ENCODE measurements around the gene PARP14.
A peak's percentile ranks its signal among the peaks of the same experiment; 100 is the strongest.
"Not testable (repeated sequence)": the region's sequence is repeated elsewhere in the genome, so short reads cannot be mapped to it uniquely, and the experiment has no call there.

PARP14 gene

DNA sequence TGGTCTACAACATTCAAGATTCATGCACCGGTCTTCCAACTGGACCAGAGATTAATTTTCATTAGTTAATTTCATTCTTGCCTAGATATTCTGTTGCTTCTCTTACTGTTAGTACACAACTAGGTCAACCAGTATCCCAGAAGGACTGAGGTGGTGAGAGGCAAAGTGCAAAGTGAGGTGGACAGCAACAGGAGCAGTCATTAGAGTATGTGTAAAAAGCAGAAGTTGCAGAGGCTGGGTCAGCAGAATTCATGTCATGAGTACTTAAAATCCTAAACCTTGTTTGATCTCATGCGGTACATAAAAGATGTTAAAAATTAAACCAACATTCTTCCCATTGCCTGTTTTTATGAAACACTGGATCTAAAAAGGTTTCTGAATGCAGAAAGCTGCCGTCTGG, 46.7 kb downstream of the PARP14 start:
- DNase-seq (ENCODE audit: low spot score), result no peak

DNA sequence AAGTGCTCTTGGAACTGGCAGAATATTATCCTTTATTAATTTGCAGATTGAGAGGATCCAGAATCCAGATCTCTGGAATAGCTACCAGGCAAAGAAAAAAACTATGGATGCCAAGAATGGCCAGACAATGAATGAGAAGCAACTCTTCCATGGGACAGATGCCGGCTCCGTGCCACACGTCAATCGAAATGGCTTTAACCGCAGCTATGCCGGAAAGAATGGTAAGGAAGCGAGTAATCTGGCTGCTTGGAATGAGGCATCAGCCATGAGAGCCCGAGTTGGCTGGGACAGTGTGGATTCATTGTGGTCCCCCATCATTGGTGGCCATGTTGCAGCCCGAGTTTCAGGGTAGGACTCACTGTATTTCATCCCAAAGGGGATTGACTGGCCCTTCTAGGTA, 47.1 kb downstream of the PARP14 start:
- no peak for DNase-seq (ENCODE audit: low spot score)

DNA sequence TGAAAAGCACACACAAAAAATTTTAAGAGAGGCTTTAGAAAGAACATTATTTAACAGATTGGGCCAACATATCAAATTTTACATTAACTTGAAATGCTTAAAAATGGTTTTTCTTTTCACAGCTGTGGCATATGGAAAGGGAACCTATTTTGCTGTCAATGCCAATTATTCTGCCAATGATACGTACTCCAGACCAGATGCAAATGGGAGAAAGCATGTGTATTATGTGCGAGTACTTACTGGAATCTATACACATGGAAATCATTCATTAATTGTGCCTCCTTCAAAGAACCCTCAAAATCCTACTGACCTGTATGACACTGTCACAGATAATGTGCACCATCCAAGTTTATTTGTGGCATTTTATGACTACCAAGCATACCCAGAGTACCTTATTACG, 47.5 kb downstream of the PARP14 start:
- DNase-seq (ENCODE audit: low spot score), result no peak

DNA sequence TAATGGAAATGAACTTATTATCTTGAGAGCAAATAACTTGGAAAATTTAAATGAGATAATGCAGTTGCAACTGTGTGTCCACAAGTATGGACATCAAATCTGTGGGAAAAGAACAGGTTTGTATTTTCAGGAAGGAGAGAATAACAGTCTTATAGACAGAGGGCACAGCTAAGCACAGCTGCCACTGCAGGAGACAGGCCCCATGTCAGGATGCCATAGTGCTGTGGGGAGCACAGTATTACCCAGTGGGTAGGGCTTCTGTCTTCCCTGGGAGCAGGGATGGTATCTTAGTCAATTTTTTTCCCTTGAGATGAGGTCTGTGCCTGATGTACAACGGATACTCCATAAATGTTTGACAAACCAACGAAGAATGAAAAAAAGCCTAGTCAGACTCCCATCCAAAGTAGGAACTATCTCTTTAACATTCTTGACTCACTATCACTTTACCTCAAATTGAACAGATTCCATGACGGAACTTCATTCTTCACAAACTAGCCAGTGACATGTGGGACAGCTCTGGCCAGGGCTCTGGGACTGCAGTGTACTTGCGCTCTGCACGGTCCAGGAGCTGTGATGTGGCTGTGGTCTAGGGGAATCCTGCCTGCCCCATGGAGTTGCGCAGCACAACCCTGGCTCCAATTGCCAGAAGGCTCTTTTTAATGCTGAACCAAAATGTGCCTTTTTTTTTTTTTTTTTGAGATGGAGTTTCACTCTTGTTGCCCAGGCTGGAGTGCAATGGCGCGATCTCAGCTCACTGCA, 48.3 kb downstream of the PARP14 start:
- no peak for DNase-seq (ENCODE audit: low spot score)

DNA sequence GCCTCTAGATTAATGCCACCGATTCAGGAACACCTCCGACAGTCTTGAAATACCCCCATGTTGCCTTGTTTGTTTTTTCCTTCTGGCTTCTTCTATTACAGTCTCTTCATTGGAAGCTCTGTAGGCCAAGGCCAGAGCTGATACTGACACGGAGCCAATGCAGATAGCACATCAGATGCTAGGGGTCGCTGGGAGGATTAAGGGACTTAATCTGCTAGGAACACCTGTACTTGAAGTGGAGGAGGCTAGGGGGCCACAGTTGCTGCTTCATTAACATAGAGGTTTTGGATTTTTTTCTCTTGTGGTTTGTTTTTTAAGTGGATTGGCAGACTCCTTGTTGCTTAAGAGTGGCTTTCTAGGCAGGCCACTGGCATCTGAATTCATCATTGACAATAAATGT, 49.6 kb downstream of the PARP14 start:
- no peak for DNase-seq (ENCODE audit: low spot score)

DNA sequence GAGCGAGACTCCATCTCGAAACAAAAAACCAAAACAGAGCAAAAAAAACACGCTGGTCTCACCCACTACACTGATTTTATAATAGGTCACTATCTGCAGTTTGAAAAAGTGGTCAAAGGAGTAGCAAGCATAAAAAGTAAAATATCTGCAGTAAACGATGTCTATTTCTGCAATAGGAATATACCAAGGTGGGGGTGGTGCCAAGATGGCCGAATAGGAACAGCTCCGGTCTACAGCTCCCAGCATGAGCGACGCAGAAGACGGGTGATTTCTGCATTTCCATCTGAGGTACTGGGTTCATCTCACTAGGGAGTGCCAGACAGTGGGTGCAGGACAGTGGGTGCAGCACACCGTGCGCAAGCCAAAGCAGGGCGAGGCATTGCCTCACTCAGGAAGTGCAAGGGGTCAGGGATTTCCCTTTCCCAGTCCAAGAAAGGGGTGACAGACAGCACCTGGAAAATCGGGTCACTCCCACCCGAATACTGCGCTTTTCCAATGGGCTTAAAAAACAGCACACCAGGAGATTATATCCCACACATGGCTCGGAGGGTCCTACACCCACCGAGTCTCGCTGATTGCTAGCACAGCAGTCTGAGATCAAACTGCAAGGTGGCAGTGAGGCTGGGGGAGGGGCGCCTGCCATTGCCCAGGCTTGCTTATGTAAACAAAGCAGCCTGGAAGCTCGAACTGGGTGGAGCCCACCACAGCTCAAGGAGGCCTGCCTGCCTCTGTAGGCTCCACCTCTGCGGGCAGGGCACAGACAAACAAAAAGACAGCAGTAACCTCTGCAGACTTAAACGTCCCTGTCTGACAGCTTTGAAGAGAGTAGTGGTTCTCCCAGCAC, 52.3 kb downstream of the PARP14 start:
- not testable (repeated sequence) for DNase-seq (ENCODE audit: low spot score)

DNA sequence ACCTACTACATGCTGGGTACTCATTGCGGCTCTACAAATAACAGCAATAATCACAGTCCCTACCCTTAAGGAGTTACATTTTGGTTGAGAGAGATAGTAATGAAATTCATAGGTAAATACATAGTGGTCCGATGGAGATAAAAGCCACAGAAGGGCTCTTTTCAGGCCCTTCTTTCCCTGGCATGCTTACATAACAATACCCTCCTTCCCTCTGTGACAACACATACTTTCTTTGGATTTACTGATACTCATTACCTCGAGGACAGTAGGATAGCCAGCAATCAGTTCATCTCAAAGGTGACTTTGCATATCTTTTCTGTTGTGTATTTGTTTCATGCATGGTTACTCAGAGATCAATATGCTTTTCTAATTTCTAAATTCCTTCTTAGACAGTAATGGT, 58.5 kb downstream of the PARP14 start:
- DNase-seq (ENCODE audit: low spot score), result no peak

DNA sequence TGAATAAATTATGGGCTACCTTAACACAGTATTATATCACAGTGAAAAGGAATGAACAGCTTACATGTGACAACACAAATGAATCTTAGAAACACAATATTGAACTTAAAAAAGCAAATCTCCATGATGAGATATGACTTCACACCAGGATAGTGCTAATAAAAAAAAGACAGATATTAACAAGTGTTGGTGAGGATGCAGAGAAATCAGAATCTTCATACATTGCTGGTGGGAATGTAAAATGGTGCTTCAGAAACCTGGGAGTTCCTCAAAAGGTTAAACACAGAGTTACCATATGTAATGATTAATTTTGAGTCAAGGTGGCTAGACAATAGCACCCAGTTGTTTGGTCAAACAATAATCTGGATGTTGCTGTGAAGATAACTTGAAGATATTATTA, 61.6 kb downstream of the PARP14 start:
- no peak for DNase-seq (ENCODE audit: low spot score)

DNA sequence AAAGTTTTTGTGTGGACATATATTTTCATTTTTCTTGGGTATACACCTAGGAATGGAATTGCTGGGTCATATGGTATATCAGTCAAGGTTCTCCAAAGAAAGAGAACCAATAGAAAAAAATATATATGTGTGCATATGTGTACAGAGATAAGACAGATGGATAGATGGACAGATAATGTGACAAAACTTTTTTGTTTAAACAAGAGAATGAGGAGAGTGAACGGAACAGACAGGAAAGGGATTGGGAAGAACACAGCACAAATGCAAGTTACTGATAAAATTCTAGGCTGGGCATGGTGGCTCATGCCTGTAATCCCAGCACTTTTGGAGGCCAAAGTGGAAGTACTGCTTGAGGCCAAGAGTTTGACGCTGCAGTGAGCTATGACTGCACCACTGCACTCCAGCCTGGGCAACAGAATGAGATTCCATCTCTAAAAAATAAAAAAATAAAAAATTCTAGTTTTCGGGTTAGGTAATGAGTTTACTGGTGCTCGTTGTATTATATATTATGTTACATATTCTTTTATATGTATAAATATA, 63.0 kb downstream of the PARP14 start:
- no peak for DNase-seq (ENCODE audit: low spot score)

DNA sequence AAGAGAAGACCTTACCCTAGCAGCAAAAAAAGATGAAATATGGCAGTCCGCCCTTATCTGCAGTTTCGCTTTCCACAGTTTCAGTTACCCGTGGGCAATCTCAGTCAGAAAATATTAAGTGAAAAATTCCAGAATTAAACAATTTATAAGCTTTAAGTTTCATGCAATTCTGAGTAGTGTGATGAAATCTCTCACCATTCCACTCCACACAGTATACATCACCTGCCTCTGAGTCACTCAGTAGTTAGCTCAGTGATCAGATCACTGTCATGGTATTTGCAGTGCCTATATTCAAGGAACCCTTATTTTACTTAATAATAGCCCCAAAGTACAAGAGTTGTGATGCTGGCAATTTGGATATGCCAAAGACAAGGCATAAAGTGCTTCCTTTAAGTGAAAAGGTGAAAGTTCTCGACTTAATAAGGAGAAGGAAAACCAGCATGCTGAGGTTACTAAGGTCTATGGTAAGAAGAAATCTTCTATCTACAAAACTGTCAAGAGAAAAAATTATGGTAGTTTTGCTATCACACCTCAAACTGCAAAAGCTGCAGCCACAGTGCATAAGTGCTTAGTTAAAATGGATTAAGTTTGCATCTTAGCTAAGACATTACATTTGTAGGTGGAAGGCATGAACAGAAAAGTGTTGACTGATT, 64.9 kb downstream of the PARP14 start:
- peak; percentile 16 for DNase-seq (ENCODE audit: low spot score)

DNA sequence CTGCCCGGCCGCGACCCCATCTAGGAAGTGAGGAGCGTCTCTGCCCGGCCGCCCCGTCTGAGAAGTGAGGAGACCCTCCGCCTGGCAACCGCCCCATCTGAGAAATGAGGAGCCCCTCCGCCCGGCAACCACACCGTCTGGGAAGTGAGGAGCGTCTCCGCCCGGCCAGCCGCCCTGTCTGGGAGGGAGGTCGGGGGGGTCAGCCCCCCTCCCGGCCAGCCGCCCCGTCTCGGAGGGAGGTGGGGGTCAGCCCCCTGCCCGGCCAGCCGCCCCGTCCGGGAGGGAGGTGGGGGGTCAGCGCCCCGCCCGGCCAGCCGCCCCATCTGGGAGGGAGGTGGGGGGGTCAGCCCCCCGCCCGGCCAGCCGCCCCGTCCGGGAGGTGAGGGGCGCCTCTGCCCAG, 66.7 kb downstream of the PARP14 start:
- DNase-seq (ENCODE audit: low spot score), result not testable (repeated sequence)

DNA sequence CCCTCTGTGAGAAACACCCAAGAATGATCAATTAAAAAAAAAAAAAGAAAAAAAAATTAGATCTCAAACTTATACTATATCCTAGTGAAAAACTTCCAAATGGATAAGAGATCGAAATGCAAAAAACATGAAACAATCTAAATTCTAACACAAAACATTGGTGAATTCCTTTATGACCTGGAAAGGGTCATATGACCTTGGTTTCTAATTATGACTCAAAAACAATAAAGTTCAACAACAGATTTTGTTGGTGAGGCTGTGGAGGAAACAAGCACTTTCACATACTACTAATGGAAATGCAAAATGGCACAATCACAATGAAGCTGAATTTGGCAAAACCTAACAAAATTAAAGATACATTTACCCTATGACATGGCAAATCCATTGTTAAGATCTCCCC, 67.7 kb downstream of the PARP14 start:
- no peak for DNase-seq (ENCODE audit: low spot score)

DNA sequence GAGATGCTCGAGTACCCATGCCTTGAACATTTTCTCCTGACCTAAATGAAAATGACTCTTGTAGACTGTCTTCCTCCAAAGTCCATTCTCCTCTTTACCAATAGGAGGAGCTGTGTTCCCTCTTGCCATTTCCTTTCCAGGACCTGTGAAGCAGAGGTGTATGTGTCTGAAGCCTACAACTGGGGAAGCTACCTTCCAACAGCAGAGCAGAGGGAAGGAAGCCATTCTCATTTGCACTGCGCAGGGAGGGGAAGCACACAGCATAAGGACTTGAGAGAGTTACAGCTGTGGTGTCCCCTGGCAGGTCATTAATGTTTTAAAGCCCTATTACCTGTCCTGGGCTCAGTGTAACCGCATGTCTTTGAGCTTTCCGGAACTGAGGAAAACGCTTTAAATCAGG, 74.3 kb downstream of the PARP14 start:
- no peak for DNase-seq (ENCODE audit: low spot score)

DNA sequence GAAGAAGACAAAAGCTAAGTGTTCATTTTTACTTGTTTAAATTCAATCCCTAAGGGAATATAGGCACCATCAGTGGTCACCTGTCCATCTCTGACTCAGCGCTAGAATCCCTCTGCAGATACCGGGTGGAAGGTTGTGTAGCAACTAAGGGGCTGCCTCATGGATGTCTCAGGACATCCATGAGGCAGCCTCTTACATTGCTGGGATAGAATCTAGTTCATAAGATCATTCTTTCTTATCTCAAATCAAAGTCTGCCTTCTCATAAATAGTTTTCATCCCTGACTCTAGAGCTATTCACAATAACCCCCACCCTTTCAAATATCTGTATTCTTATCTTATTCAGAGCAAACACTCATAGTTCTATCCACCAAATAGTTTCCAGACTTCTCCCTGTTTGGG, 74.9 kb downstream of the PARP14 start:
- no peak for DNase-seq (ENCODE audit: low spot score)

DNA sequence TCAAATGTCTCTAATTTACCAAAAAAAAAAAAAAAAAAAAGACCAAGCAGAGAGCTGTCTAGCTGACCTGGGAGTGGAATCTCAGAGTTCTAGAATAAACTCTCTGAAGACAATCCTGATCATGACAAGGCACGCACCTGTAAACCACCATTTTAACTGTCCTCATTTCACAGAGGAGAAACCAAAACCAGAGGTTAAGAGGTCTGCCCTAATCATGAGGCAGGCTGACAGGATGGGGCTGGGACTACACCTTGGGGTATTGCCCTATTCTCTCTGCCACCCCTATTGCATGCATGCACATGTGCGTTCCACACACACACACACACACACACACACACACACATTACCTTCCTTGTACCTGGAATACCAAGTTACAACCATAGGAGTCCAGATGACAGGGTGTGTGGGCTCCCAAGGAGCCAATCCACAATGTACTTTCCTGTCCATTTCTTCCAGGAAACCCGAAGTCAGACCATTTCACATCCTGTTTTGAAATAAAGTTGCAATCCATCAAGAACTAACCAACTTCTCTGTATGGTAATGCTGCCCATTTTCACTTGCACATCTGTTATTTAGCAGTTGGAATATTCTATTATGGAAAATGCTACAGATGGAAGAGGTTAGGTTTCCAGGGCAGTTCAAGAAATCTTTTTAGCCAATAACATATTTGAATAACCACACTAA, 78.4 kb downstream of the PARP14 start:
- DNase-seq (ENCODE audit: low spot score), result no peak

DNA sequence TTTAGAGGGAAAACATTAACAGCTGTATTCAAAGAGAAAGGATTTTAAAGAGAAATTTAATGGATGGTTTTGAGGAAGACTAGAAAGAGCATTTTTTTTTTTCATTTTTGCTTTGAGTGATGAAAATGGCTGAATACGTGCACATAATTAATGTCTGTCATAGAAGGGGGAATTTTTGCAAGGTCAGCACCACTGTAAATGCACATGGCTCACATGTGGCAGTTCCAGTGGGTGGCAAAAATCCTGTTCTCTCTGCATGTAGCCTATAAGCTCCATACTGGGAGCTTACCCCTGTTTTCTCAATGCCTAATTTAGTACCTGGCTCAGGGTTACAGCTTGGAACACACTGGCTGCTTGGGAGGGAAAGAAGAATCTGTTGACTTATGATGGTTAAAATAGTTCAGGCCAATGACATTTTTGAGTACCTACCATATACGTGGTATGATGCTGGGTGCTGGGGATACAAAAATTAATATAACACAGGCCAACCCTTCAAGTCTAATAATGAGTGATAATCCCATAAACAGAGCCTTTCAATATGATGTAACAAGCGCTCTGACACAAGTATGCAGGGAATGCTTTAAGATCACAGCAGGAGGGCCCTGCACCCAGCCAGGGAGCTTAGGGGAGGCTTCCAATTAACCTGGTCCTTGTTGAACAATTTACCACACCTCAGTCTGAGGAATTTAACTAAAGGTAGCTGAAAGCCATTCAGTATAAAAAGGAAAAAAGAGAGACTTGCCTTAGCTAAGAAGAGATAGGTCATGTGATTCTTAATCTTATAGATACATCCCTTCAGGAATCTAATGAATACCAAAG, 80.0 kb downstream of the PARP14 start:
- DNase-seq (ENCODE audit: low spot score), result no peak

DNA sequence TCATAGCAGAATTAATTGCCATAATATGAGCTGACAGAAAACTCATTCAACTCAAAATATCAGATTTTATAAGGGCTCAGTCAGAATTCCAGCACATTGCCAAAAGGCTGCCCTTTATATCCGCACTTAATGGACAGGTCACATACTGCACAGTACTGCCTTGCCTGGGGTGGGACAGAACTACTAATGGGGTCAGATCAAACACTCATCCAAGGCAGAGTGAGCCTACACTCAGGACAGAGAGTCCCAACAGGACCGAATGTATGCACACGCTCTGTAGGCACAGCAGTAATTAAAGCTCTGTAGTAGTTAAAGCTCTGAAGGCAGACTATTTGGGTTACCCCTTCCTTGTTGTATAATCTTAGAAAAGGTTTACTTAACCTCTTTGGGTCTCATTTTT, 85.8 kb downstream of the PARP14 start:
- no peak for DNase-seq (ENCODE audit: low spot score)

DNA sequence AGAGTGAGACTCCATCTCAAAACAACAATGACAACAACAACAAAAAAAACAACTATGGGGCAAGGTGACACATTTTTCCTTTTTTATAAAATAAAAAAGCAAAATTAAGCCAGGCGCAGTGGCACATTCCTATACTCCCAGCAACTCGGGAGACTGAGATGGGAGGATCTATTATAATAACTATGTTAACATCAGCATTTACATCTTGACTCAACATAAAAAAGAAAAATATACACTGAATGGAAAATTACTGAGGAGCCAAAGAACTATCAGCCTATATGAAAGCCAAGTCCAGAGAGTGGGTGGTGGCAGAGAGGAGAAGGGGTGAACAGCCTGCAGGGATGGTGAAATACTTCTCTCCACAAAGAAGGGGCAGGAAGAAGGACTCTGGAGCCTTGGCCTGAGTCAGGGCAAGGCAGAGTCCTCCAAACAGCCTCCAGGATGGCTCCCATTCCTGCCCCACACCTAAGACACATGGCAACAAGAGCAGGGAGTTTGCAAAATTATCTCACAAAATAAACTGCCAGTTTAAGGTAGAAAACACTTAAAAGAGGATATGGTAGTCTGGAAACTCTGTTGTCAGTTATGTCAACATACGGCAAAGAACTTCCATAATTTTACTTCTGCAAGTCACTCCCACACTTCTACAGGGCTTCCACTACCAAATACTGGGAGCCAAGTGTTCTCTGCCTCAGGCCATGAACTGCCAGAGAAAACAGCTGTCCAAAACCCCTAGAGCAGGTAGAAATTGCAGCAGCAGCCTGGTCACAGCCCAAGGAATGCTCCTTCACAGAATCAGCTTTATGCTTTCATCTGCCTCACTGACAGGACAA, 87.1 kb downstream of the PARP14 start:
- DNase-seq (ENCODE audit: low spot score), result no peak

DNA sequence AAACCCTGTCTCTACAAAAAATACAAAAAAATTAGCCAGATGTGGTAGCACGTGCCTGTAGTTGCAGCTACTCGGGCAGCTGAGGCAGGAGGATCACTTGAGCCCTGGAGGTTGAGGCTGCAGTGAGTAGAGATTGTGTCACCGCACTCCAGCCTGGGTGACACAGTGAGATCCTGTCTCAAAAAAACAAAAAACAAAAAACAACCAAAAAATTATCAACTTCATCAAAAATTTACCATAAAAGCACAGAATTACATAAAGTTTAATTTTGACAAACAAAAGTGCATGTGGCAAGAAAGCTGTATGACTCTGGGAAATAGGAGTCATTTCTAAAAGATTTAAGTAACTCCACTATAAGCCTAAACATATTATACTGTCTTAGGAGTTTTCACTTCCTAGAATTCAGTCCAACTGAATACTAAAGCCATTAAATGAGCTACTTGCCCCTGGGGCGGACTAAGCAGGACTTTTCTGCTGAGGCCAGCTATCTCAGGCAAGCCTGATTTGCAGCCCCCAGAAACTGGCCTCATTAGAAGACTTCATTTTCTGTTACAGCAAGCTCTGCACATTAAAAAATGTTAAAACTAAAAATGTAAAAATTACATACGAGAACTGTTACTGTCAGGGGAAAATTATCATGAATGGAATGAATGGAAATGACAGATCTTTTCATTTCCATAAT, 90.0 kb downstream of the PARP14 start:
- no peak for DNase-seq (ENCODE audit: low spot score)

DNA sequence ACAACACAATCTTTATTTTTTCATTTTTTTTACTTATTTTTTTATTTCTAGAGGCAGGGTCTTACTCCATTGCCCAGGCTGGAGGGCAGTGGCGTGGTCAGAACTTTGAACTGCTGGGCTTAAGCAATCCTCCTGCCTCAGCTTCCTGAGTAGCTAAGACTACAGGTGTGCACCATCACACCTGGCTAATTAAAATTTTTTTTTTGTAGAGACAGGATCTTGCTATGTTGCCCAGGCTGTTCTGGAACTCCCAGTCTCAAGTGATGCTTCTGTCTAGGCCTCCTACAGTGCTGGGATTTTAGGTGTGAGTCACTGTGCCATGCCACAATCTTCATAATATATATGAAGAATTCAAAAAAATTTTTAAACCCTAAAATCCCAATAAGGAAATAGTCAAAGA, 92.2 kb downstream of the PARP14 start:
- DNase-seq (ENCODE audit: low spot score), result no peak
